Measurements from ENCODE around the gene RRAD.
"Not testable (repeated sequence)": the region's sequence is repeated elsewhere in the genome, so short reads cannot be mapped to it uniquely, and the experiment has no call there.

Gene RRAD

DNA sequence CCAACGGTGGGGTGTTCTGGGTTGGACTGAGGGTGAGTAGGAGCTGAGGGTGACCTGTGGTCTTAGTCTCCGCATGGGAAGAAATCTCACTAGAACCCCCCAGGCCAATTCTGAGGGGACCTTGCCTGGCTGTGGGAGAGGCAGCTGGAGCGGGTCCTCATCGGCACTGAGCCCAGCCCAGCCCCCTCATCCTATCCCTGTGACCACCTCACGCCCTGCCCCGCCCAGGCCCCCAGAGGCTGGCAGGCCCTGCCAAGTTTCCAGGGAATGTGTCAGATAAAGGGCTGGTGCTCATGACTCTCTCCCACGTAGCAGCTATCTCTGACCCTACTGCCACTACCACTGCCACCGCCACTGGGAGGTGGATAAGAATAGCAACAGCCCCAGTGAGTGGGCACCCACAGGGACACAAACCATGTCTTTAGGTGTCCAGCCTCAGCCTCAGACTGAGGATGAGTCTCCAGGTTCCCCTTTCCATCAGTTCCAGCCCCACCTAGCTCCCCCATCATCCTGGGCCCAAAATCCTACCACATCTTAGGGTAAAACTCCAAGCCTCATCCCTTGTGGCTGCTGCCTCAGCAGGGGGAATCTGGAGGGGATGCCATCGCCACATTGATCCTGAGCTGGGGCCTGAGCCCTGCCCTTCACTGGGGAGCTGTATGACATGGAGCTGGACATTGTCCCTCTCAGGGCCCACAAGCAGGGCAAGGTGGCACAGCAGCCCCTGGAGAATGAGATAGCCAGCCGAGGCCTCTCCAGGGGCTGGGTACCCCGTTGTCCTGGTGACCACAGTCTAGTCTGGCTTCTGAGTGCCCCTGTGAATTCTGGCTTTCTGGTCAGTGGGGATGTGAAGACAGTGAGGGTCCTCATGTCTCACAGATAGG, 21.5 kb downstream of the RRAD start:
- in situ Hi-C loops (cut with HindIII; ENCODE audit: low sequenced_read_pairs) = no loop called here

DNA sequence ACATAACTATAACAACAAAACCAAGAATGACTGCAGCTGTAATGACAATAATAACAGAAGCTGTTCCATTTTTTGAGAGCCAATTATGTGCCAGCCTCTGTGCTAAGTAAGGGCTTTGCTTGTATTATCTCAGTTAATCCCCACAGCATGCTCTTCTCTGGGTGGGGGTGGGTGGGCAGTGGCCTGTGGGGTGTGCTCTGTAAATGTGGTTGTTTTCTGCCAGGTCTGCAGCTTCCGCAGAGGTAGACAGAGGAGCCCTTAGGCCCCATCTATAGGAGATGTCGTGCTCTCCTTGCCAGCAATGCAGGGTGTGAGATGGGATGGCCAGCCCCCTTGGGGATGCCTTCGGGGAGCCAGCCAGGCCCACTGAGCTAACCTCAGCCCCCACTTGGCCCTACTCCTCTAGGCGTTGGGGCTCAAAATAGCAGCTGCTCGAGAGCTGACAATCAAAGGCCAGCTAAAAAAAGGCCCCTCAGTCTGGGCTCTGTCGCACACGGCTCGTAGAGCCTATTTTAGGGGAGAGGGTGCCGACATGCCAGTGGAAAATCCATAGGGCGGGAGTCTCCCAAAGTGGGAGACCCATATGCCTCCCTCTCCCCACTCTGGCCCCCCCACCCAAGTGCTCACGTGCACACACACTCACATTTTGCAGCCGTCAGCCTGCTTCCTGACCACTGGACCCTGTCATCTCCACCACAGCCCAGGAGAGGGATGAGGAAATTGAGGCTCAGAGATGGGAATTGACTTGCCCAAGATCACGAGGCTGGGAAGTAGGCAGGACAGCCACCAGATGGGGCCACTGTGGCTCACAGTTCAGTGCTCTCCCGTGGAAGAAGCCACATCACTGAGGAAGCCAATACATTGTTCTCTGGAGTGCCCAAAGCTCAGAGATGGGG, 22.4 kb downstream of the RRAD start:
- in situ Hi-C loops (cut with HindIII; ENCODE audit: low sequenced_read_pairs) = no loop called here

DNA sequence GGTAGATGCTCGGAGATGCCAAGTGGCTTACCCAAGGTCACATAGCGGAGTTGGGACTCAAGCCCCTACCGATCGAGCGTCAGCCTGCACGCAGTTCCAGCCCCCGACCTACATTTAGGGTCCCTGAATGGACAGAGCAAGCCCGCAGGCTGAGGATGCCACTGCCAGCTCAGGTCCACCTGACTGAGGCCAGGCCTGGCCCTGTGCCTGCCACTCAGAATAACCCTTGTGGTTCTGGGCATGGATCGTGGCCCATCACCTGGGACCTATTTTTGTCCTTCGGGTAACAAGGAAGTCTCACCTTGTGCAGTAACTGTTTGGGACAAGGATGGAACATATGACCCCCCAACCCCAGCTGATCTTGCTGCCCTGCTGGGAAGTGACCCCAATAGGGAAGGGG, 23.7 kb downstream of the RRAD start:
- in situ Hi-C loops (cut with HindIII; ENCODE audit: low sequenced_read_pairs) = no loop called here

DNA sequence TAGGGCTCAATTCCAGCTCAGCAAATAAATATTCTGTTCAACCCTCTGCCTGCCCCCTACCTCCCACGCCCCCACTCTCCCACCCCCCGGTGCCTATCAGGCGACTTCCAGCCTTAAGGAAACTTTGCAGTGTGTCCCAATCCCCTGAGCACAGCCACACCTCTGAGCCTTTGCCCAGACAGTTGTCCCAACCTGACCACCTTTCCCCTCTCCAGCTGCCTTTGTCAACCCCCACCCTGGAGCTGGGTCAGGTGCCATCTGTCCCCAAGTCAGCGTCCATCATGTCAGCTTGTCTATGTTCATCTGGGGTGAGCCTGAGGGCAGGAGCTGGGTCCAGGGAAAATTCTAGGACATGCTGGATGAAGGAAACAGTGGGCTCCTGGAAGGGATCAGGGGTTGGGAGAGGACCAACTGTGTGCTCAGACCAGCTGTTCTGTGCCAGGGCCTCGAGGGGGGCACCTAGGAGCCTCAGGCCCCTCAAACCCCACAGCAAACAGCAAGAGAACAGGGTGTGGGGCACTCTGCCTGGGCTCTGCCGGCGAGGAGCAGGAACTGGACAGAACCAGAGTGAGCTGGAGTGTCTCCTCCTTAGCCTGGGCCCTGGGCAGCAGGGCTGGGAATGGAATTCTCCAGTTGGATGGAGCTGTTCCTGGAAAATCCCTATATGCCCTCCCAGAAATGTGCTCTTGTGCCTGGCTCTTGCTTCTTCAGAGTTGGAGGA, 24.5 kb downstream of the RRAD start:
- in situ Hi-C loops (cut with HindIII; ENCODE audit: low sequenced_read_pairs) = no loop called here

DNA sequence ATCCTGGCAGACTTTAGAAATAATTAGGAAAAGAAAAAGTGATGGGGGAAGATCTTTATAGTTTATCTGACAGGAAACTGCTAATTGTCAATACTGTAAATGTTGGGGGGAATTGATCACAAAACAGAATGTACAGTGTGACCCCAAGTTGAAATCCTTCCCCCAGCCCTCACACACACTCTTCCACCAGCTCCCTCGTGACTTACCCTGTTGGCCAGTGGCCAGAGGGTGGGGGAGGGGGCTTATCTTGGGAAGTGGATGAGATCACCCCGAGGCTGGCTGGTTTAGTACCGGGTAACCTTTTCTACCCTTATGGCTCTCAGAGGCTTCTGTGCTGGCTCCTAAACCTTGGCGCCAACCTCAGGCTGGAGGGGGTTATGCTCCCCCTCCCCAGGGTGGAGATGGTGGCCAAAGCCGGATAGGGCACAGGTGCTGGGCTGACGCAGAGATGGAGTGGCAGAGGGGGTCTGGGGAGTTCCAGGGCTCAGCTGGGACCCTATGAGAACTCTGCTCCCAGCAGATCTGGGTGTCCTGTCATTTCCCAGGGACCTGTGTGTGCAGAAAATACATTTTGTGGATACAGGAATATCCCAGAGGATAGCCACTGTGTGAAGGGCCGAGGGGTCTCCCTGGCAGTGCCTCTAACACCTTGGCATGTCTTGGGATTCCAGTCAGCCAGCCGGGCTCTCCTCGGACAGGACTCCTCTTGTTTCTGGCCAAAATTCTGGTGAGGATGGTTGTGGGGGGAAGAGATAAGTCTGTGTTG, 25.2 kb downstream of the RRAD start:
- in situ Hi-C loops (cut with HindIII; ENCODE audit: low sequenced_read_pairs) = no loop called here

DNA sequence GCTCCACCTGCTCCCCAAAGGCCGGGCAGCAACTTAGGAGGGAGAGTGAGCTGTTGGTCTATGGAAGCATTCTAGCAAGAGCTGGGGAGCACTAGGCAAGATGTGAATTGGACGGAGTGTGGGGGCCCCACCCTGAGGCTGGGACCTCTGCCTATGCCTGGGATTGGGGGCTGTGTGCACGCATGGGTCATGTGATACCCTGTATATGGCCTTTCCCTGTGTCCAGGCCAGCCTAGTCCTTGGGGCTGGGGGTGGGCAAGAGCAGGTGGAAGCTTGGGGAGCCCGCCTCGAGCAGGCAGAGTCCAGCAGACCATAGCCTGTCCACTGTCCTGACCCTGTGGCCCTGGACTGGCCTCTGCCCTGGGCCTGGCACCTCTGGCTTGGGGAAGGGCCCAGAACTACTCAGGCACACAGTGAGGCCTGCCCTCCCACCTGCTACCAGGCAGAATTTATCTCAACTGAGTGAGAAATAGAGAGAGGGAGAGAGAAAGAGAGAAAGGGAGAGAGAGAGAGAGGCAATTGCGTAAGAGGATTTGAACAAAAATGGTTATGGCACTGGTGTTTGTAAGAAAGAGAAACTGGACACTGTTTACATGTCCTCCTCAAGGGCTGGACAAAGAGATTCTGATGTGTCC, 25.9 kb downstream of the RRAD start:
- in situ Hi-C loops (cut with HindIII; ENCODE audit: low sequenced_read_pairs) = no loop called here

DNA sequence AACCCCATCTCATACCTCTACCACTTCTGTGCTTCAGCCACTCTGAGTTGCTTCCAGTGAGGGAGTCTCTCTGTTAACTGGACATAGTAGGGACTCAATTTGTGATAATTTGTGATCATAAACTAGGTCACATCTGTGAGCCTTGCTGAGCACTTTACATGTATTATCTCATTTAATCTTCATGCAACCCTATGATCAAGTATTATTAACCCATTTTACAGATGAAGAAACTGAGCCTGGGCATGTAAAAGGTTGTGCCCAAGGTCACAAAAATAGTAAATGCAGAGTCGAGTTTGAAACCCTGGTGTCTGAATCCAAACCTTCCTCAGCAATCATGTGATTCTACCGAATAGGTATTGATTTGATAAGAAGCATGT, 26.4 kb downstream of the RRAD start:
- in situ Hi-C loops (cut with HindIII; ENCODE audit: low sequenced_read_pairs) = no loop called here

DNA sequence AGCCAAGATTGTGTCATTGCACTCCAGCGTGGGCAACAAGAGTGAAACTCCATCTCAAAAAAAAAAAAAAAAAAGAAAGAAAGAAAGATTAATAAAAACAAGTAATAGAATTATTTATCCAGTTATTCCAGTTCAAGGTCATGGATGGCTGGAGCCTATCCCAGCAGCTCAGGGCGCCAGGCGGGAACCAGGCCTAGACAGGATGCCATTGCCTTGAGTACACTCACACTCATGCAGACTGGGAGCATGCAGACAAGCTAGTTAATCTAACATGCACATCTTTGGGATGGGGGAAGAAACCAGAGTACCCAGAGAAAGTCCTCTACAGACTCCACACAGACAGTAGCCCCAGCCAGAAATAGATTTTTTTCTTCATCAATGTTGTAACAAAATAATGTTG, 27.1 kb downstream of the RRAD start:
- in situ Hi-C loops (cut with HindIII; ENCODE audit: low sequenced_read_pairs) = no loop called here

DNA sequence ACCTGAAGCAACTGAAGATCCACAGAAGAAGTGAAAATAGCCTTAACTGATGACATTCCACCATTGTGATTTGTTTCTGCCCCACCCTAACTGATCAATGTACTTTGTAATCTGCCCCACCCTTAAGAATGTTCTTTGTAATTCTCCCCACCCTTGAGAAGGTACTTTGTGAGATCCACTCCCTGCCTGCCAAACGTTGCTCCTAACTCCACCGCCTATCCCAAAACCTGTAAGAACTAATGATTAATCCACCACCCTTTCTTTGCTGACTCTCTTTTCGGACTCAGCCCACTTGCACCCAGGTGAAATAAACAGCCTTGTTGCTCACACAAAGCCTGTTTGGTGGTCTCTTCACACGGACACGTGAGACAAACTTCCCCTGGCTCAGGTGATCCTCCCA, 28.7 kb downstream of the RRAD start:
- in situ Hi-C loops (cut with HindIII; ENCODE audit: low sequenced_read_pairs) = not testable (repeated sequence)

DNA sequence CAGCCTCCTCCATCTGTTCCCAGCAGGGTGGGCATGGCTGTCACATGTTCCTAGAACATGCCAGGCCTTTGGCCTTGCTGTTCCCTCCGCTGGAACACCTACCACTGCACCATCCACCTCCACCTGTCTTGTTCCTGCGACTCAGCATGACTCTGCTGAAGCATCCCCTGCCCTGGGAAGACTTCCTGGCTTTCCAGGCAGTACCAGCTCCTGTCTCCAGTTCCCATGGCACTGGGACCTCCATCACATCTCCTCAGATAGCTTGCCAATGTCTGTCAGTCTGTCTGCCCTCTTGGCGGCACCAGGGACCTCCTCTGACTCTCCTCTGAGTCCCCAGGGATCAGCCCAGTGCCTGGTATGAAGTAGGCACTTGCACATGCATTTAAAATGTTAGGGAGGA, 29.3 kb downstream of the RRAD start:
- in situ Hi-C loops (cut with HindIII; ENCODE audit: low sequenced_read_pairs) = no loop called here

DNA sequence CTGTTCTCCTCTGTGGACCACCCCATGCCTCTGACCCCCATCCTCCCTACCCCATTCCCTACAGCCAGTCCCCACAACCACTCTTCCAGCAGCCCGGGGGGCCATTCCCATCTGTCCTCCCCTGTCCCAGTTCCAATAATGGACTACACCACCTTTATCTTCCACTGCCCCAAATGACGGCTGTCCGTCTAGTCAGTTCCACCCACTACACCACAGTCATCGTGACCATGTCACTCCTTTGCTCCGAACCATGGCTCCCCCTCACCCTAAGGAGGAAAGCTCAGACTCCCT, 29.7 kb downstream of the RRAD start:
- in situ Hi-C loops (cut with HindIII; ENCODE audit: low sequenced_read_pairs) = no loop called here

DNA sequence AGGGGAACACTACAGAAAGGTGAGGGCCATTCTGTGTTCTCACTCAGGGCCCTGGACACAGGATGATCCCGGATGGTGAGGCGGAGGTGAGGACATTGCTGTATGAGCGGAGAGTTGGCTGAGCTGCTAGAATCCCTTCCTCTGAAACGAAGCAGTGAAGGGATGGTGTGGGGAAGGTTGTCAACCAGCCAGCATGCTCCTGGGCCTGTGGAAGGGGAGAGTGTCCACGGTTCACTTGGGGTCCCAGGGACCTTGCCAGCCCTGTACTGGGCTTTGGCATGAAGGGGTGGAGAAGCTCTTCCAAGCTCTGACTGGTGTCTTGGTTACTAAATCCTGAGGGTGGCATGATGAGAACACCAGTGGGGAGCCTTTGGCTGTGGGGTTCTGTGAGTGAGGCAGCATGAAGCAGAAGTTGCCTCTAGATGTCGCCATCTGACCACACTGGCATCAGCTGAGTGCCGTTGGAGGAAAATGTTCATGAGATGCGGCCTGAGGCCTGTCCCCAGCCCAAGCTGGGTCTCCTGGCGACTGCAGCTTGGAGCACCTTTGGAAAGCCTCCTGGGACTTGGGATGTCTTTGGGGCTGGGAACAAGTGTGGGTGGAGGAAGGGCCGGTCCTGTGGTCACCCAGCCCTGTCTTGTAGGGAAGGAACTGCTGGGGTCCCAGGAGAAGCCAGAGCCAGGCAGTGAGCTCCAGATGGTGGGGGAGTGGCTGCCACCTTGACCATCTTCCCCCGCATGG, 30.2 kb downstream of the RRAD start:
- in situ Hi-C loops (cut with HindIII; ENCODE audit: low sequenced_read_pairs) = no loop called here

DNA sequence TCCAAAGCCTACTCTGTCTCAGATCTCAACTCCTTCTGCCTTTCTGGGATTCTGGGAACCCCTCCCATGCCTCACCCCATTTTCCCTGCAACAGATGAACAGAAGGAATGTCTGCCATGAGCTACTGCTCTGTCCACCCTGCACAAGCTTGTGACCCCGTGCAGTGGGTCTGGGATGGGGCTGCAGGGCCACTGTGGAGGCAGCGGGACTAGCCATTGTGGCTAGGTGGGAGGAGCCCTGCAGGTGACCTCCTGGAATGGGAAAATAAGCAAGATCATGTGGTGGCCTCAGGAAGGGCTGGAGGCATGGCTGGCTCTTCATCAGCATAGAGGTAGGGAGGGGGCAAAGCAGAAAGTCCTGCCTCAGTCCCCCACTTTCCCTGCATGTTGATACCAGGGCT, 31.3 kb downstream of the RRAD start:
- in situ Hi-C loops (cut with HindIII; ENCODE audit: low sequenced_read_pairs) = no loop called here

DNA sequence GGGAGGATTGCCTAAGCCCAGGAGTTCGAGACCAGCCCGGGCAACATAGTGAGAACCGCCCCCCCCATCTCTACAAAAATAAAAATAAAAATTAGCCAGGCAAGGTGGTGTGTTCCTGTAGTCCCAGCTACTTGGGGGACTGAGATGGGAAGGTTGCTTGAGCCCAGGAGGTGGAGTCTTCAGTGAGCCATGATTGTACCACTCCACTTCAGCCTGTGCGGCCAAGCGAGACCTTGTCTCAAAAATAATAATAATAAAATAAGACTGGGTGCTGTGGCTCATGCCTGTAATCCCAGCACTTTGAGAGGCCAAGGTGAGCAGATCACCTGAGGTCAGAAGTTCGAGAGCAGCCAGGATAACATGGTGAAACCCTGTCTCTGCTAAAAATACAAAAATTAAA, 33.5 kb downstream of the RRAD start:
- in situ Hi-C loops (cut with HindIII; ENCODE audit: low sequenced_read_pairs) = no loop called here

DNA sequence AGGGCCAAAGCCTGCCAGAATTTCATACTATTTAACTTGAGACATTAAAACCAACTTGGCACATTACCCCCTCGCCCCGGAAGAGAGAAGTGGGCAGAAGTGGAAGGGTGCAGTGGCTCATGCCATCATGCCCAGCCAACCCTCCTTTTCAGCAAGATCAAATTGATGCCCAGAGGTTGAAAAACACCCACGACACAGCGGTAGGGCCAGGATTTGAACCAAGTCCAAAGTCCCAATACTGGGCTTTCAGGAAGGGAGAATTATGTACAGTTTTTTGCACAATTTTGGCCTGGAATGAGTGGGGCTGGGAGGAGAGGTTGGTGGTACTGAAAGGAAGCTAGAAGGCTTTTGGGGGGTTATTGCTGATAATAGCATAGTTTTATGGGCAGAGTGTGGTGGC, 34.0 kb downstream of the RRAD start:
- in situ Hi-C loops (cut with HindIII; ENCODE audit: low sequenced_read_pairs) = no loop called here

DNA sequence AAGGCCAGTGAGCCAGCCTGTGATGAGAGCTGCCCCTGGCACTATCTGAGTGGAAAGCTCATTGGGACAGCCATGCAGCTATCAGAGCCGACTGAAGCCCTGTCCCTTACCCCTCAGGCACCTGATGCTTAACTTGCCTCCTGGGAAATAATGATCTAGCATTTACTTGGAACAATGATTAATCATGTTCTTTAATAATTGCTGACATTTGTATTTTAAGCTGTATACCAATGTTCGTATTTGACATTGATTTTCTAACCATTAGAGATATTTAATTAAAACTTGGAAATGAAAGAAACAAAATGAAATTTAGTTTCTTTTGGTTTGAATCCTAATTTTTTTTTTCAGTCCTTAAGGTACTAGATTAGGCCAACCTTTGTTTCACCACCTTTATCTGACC, 34.5 kb downstream of the RRAD start:
- in situ Hi-C loops (cut with HindIII; ENCODE audit: low sequenced_read_pairs) = no loop called here

DNA sequence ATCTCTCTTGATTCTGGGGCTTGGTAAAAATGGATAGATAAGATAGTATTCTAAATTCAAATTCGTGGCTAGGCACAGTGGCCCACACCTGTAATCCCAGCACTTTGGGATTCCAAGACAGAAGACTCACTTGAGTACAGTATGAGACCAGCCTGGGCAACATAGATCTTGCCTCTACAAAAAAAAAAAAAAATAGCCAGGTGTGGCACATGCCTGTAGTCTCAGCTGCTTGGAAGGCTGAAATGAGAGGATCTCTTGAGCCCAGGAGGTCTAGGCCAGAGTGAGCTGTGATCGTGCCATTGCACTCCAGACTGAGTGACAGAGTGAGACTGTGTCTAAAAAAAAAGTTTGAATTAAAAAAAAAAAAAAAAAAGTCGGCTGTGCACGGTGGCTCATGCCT, 35.7 kb downstream of the RRAD start:
- in situ Hi-C loops (cut with HindIII; ENCODE audit: low sequenced_read_pairs) = no loop called here

DNA sequence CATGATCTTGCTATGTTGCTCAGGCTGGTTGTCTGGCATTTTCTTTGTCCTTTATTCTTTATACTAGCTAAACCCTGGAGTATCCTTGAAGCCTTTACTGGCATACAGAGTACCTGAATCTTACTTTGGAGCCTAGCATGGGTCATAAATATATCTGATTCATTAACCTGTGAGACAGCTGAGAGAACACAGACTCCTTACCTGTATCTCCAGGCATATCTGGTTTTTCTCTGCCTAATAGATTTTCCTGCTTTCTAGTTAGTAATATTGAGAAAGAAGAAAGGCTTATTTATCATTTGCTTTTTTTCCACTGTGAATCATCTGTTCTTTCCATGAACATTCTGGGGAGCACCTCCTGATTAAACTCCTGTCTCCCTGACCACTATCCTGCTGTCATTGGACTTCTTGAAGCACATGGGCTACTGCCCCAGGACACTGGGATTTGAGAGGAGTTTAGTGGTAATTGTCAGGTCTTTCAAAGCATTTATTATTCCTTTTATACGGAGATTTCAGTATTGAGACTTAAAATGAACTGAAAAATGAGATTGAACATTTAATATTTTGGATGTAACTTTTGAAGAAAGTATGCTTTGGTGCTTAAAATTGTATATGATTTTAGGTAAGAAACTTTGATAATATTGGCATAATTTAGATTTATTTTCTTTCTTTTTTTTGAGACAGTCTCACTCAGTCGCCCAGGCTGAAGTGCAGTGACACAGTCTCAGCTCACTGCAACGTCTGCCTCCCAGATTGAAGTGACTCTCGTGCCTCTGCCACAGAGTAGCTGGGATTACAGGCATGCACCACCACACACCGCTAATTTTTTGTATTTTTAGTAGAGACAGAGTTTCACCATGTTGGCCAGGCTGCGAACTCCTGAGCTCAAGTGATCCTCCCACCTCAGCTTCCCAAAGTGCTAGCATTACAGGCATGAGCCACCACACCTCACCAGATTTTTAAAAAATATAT, 36.4 kb downstream of the RRAD start:
- in situ Hi-C loops (cut with HindIII; ENCODE audit: low sequenced_read_pairs) = no loop called here

DNA sequence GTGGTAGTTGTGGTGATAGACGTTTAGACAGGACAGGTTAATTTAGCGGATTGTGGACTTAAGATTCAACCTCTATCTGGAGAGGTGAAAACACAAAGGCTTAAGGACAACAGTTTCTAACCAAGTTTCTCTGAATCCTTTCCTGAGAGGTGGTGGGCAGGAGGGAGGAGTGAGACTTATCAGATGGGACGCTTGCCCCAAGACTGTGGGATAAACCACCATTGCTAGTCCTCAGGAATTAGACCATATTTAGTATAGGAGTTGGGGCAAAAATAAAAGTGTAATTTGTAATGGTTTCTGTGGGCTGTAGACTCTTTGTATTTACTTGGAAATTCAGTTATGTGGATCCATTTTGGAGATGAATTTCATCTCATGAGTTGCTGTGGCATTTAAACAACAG, 38.4 kb downstream of the RRAD start:
- in situ Hi-C loops (cut with HindIII; ENCODE audit: low sequenced_read_pairs) = no loop called here

All from endothelial cell of hepatic sinusoid (primary cell).